PC-3 (cell line): Measurements from ENCODE around the gene EZR. TPM values are rescaled to one million over a fixed set of nuclear protein-coding genes. Genes with fewer than 3 reads are reported as not detected.

Source experiments
- ATAC-seq: fragments of 200-7000 bp; cut with Tn5 transposase; 2 replicates; pipeline ENCODE4 v1.9.1; 2020; ENCODE audit warnings: mild to moderate bottlenecking, moderate library complexity
- BruUV-seq: library from RNA; stranded (reverse); fragments of 400-500 nt; replicated peaks from 2 replicates; lab custom pipeline; 2021; lab: Mats Ljungman, UMichigan
- CTCF ChIA-PET: fragments of 300-600 bp; sonication (Branson Sonifier 250); formaldehyde crosslinking; loops from one replicate; lab custom pipeline; 2022; ENCODE audit warnings: antibody characterized with exemption; lab: Charles Lee
- POLR2A ChIA-PET: fragments of 300-600 bp; sonication (Branson Sonifier 250); formaldehyde crosslinking; loops from one replicate; lab custom pipeline; 2022; ENCODE audit warnings: antibody characterized with exemption; ENCODE audit not compliant: unreplicated experiment; lab: Charles Lee
- DNase-seq: peaks from one replicate; pipeline ENCODE4 v3.0.0-alpha.2; 2015
- H2AFZ ChIP-seq: fragments of 300-600 bp; sonication (generic); 2 replicates; pipeline ENCODE4 v1.6.0; 2016; ENCODE audit warnings: antibody characterized with exemption, low read length
- H3F3A ChIP-seq: fragments of 300-600 bp; sonication (generic); one replicate; pipeline ENCODE4 v1.6.0; 2017; ENCODE audit warnings: antibody characterized with exemption, low read length, control low read depth, mild to moderate bottlenecking; ENCODE audit not compliant: unreplicated experiment
- H3K27ac ChIP-seq: fragments of 300-600 bp; sonication (generic); 2 replicates; pipeline ENCODE4 v1.5.1; 2016; ENCODE audit warnings: mild to moderate bottlenecking, low read length
- H3K27me3 ChIP-seq: fragments of 300-600 bp; sonication (generic); 2 replicates; pipeline ENCODE4 v1.6.1; 2016; ENCODE audit warnings: low read length, mixed read lengths
- H3K36me3 ChIP-seq: fragments of 300-600 bp; sonication (generic); 2 replicates; pipeline ENCODE4 v1.6.1; 2016; ENCODE audit warnings: low read depth, mixed run types, low read length, mixed read lengths
- H3K4me1 ChIP-seq: fragments of 300-600 bp; sonication (generic); 2 replicates; pipeline ENCODE4 v1.5.1; 2016; ENCODE audit warnings: low read length; ENCODE audit not compliant: insufficient read depth
- H3K4me2 ChIP-seq: fragments of 300-600 bp; sonication (generic); 2 replicates; pipeline ENCODE4 v1.6.0; 2016; ENCODE audit warnings: low read length
- H3K4me3 ChIP-seq: fragments of 300-600 bp; sonication (generic); 2 replicates; pipeline ENCODE4 v1.5.1; 2016; ENCODE audit warnings: mild to moderate bottlenecking, low read length, mixed read lengths
- H3K79me2 ChIP-seq: fragments of 300-600 bp; sonication (generic); 2 replicates; pipeline ENCODE4 v1.6.1; 2017; ENCODE audit warnings: low read length, mixed read lengths
- H3K9ac ChIP-seq: fragments of 300-600 bp; sonication (generic); 2 replicates; pipeline ENCODE4 v1.6.0; 2016; ENCODE audit warnings: mild to moderate bottlenecking, low read length
- H3K9me2 ChIP-seq: fragments of 300-600 bp; sonication (generic); replicated peaks from 2 replicates; pipeline ENCODE4 v1.6.1; 2016; ENCODE audit warnings: mixed run types, low read length, mixed read lengths
- H3K9me3 ChIP-seq: fragments of 300-600 bp; sonication (generic); 2 replicates; pipeline ENCODE4 v1.6.1; 2016; ENCODE audit warnings: low read length, mixed read lengths
- H4K20me1 ChIP-seq: fragments of 300-600 bp; sonication (generic); 2 replicates; pipeline ENCODE4 v1.6.1; 2016; ENCODE audit warnings: low read length, mixed read lengths
- CTCF ChIP-seq: fragments of 300-600 bp; sonication (generic); conservative IDR thresholded peaks from 2 replicates; pipeline ENCODE4 v1.5.1; 2017; ENCODE audit warnings: antibody characterized with exemption, low read depth, mild to moderate bottlenecking, low read length
- EZH2 ChIP-seq: fragments of 300-600 bp; sonication (generic); IDR thresholded peaks from one replicate; pipeline ENCODE4 v1.6.1; 2017; ENCODE audit warnings: antibody characterized with exemption, mild to moderate bottlenecking, low read length; ENCODE audit not compliant: unreplicated experiment
- EZH2phosphoT487 ChIP-seq: fragments of 300-600 bp; sonication (generic); IDR thresholded peaks from 2 replicates; pipeline ENCODE4 v1.6.1; 2018; ENCODE audit warnings: mild to moderate bottlenecking, antibody characterized with exemption, low read length, borderline replicate concordance
- intact Hi-C: fragments of 100-400 bp; cut with micrococcal nuclease; formaldehyde crosslinking; loops from 2 replicates; pipeline ENCODE4 v1.9.0; 2023
- total RNA-seq: library from RNA; depleted of rRNA; stranded (reverse); fragments of >200 nt; gene quantifications from 2 replicates; pipeline ENCODE4 v1.2.3, GENCODE V29; 2014

The EZR gene
- total RNA-seq, 1 experiment from 2014 or later, result 182 TPM

GRCh38 chr6:158767709-158768108 lies 51.5 kb downstream of the EZR start:
- POLR2A ChIA-PET, result no interaction called here
- no peak for DNase-seq
- no peaks in the 10 kb centered on the region for H3K4me1 ChIP-seq
- no peaks in the 10 kb centered on the region for H3K9me2 ChIP-seq
- no peaks in the 10 kb centered on the region for H3F3A ChIP-seq
- H3K79me2 ChIP-seq, result no peaks in the 10 kb centered on the region
- H3K36me3 ChIP-seq, result peaks cover 70% of the 10 kb centered on the region
- H3K27ac ChIP-seq, result no peak overlapping the region
- no peak overlapping the region for H2AFZ ChIP-seq
- no peak overlapping the region for H3K9ac ChIP-seq
- no peaks in the 10 kb centered on the region for H3K9me3 ChIP-seq
- H3K4me2 ChIP-seq, result no peak overlapping the region
- CTCF ChIA-PET, result no interaction called here
- intact Hi-C loops, result no loop called here
- H3K4me3 ChIP-seq, result no peak overlapping the region
- BruUV-seq, result no TSS peak
- H4K20me1 ChIP-seq, result no peaks in the 10 kb centered on the region
- TF ChIP-seq EZH2phosphoT487 (no peak), CTCF (no peak), EZH2 (no peak)
- H3K27me3 ChIP-seq, result no peaks in the 10 kb centered on the region
- ATAC-seq, result no peak

GRCh38 chr6:158766621-158767455 lies 52.3 kb downstream of the EZR start:
- H3F3A ChIP-seq, result no peaks in the 10 kb centered on the region
- H4K20me1 ChIP-seq, result no peaks in the 10 kb centered on the region
- no peak overlapping the region for H3K4me2 ChIP-seq
- intact Hi-C loops, result no loop called here
- no peaks in the 10 kb centered on the region for H3K9me3 ChIP-seq
- H3K9ac ChIP-seq, result no peak overlapping the region
- ChIA-PET POLR2A (no interaction called here), CTCF (interaction anchor here (0.6 kb wide), 2 partner anchors 60 to 74 kb away, joined by 3 to 5 read pairs; no protein-coding TSS in a partner anchor)
- no peak overlapping the region for H3K27ac ChIP-seq
- BruUV-seq, result no TSS peak
- H3K4me1 ChIP-seq, result no peaks in the 10 kb centered on the region
- peaks cover 62% of the 10 kb centered on the region for H3K36me3 ChIP-seq
- TF ChIP-seq CTCF (no peak), EZH2 (no peak), EZH2phosphoT487 (no peak)
- no peaks in the 10 kb centered on the region for H3K9me2 ChIP-seq
- no peaks in the 10 kb centered on the region for H3K27me3 ChIP-seq
- ATAC-seq, result no peak
- DNase-seq, result no peak
- H3K79me2 ChIP-seq, result no peaks in the 10 kb centered on the region
- no peak overlapping the region for H2AFZ ChIP-seq
- H3K4me3 ChIP-seq, result no peak overlapping the region

GRCh38 chr6:158765499-158766068 lies 53.6 kb downstream of the EZR start:
- Histone ChIP-seq H2AFZ (no peak overlapping the region), H3K9ac (no peak overlapping the region), H3K27ac (no peak overlapping the region), H3K9me3 (no peaks in the 10 kb centered on the region), H3K79me2 (no peaks in the 10 kb centered on the region), H3K4me2 (no peak overlapping the region), H3K36me3 (peaks cover 49% of the 10 kb centered on the region), H3F3A (no peaks in the 10 kb centered on the region), H3K4me1 (no peaks in the 10 kb centered on the region), H3K27me3 (no peaks in the 10 kb centered on the region), H3K9me2 (no peaks in the 10 kb centered on the region), H3K4me3 (no peak overlapping the region), H4K20me1 (no peaks in the 10 kb centered on the region)
- no TSS peak for BruUV-seq
- ChIA-PET POLR2A (interaction anchor here (0.6 kb wide), 1 partner anchor 121 kb away, joined by 3 read pairs; the partner anchor contains the start of gene DYNLT1), CTCF (interaction anchor here (0.5 kb wide), 1 partner anchor 65 kb away, joined by 3 read pairs; no protein-coding TSS in a partner anchor)
- DNase-seq, result no peak
- no peak for ATAC-seq
- intact Hi-C loops, result no loop called here
- TF ChIP-seq EZH2 (no peak), EZH2phosphoT487 (no peak), CTCF (no peak)
